NCI-H1105 treated with DMSO at 0.1 percent for 48 hours (cell line): Measurements from ENCODE around the gene NLK.
"Not testable (repeated sequence)": the region's sequence is repeated elsewhere in the genome, so short reads cannot be mapped to it uniquely, and the experiment has no call there.

Source experiments
- DNase-seq: peaks from one replicate; lab custom pipeline; 2025; lab: John Stamatoyannopoulos, UW

The NLK gene

DNA sequence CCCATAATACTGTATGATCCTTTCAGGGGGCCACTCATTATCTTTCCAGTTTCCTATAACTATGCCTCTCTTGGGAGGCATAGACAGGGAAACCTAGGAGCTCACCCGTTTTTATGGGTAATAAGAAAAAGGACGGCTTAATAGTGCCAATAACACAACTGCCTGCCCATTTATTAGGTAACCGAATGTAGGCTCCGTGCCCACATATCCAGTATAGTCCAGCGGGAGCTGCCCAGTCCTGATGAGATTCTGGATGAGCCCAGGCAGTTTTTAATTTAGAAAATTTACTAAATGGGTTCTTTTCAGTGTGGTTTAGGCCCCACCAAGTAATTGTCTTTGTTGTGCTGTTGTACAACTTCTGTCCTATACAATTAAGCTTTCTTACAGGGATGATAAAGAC is 189.1 kb downstream of the NLK start:
- not testable (repeated sequence) for DNase-seq

DNA sequence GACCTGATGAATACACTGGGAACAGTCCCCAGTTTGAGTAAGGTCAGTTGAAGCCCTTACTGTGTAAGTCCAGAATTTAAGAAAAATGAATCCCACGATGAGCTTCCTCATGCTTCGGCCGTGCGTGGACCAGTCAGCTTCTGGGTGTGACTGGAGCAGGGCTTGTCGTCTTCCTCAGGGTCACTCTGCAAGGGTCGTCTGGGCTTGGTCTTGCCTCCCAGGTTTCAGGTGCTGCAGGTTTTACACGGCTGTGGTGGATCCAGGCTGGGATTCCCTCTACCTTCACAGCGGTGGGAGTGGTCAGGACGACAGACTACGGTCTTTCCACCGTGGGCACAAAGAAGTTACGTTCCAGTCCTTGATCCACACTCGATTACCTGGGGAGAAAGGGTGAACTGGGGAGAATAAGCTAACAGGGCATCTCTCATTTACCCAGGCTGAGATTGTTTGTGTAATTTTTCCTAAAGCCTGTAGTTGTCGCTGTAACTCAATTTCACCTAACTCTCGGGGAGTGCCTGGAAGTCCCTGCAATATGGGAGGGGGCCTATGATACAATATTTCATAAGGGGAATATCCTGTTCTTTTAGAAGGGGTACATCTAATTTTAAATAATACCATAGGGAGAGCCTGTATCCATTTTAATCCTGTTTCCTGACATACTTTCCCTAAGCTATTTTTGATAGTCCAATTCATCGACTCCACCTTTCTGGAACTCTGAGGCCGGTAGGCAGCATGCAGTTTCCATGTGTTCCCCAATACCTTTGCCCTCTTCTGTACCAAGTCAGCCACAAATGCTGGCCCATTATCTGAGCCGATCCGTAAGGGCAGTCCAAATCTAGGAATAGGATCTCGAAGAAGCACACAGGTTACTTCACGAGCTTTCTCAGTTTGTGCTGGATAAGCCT is 190.7 kb downstream of the NLK start:
- peak; percentile 35 for DNase-seq

- peak; percentile 81 for DNase-seq
These were observed 191.7 kb downstream of the NLK start for GRCh38 chr17:28233872-28234856.

- not testable (repeated sequence) for DNase-seq
These were observed 192.7 kb downstream of the NLK start for GRCh38 chr17:28235066-28235700.

- not testable (repeated sequence) for DNase-seq
These were observed 193.7 kb downstream of the NLK start for GRCh38 chr17:28236033-28236653.

- DNase-seq, result not testable (repeated sequence)
These were observed 196.2 kb downstream of the NLK start for GRCh38 chr17:28238547-28239270.

DNA sequence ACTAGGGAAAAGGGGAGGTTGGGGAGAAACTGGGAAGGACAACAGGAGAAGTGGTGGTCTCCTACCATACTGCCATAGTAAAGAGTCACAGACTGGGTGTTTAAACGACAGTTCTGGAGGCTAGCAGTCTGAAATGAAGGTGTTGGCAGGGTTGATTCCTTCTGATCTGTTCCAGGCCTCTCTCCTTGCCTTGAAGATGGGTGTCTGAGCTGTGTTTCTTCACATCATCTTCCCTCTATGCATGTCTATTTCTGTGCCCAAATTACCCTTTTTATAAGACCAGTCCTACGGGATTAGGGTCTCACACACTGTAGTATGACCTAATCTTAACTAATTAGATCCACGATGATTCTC is 196.8 kb downstream of the NLK start:
- no peak for DNase-seq

DNA sequence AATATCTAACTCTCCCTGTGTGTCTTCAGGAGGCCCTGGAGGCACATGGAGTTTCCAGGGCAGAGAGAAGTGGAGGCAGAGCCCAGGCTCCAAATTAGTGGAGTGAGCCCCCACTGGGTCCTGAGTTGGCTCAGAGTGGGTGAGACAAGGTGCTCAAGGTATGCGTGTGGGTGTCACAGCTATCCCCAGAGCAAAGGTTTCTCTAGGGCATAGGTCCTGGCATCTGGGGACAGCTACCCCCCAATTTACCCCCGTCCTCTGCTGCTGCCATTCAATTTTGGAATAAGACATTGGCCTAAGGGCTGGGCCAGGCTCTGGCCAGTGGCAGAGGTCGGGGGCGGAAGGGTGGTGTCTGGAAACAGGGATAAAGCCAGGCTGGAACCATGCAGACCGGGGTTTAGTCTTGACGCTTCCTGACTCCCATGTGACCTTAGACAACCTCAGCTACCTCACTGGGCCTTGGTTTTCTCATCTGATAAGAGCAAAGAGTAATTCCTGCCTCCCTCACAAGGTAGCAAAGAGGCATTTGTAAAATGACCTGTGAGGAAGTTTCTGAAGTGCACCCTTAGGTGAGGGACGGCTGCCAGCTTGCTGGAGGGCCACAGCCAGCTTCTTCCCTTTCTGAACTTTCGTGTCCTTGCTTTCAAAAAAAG is 198.3 kb downstream of the NLK start:
- DNase-seq, result no peak

GRCh38 chr17:28242791-28243190 is 200.3 kb downstream of the NLK start:
- DNase-seq, result no peak

DNA sequence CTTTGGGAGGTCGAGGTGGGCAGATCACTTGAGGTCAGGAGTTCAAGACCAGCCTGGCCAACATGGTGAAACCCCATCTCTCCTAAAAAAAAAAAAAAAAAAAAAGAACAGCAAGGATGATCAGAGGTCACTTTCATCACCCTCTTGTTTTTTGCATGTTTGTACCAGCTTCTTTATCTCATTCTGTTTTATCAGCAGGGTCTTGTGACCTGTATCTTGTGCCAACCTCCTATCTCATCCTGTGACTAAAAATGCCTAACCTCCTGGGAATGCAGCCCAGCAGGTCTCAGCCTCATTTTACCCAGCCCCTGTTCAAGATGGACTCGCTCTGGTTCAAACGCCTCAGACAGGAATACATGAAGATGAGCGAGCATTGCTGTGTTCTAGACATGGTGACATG is 200.8 kb downstream of the NLK start:
- not testable (repeated sequence) for DNase-seq

DNA sequence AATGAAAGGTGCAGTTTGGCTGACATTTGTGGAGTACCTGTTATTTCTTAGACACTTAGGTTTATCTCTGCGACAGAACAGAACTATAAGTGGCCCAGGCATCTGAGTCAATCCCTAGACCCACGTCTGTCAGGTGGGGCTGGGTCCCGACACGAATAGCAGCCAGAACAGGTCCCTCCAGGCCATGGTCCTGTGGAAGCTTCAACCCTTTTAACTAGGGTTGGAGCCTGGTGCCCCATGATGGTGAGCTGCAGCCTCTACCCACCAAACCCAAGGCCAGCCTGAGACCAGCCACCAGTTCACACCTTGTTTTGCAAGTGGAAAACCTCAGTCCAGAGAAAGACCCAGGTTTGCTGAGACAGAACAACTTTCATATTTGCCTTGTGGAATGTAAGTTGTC is 202.0 kb downstream of the NLK start:
- DNase-seq, result no peak
